Tibial nerve (tissue), 3 donors: Measurements from ENCODE around the gene ZSCAN22.
"Not testable (repeated sequence)": the region's sequence is repeated elsewhere in the genome, so short reads cannot be mapped to it uniquely, and the experiment has no call there.

Experiments used
- POLR2A ChIP-seq, 2 donors: fragments of 450-650 bp; IDR thresholded peaks; one replicate each; pipeline ENCODE4 v1.6.1; 2017; ENCODE audit warnings: antibody characterized with exemption in 2 of 2, mild to moderate bottlenecking in 2 of 2, moderate library complexity in 2 of 2
- TF ChIP-seq, protein P1 (sequence below), 5 experiments: fragments of 200-600 bp in 3 of 5; fragments of 450-650 bp in 2 of 5; sonication (generic) in 3 of 5; IDR thresholded peaks; one replicate each; pipeline ENCODE4 v1.5.1; 2016 to 2019; ENCODE audit warnings: antibody characterized with exemption in 5 of 5, mild to moderate bottlenecking in 3 of 5, moderate library complexity in 2 of 5

GRCh38 chr19:58376724-58377123 lies 49.9 kb downstream of the ZSCAN22 start:
- TF ChIP-seq, protein P1, sequence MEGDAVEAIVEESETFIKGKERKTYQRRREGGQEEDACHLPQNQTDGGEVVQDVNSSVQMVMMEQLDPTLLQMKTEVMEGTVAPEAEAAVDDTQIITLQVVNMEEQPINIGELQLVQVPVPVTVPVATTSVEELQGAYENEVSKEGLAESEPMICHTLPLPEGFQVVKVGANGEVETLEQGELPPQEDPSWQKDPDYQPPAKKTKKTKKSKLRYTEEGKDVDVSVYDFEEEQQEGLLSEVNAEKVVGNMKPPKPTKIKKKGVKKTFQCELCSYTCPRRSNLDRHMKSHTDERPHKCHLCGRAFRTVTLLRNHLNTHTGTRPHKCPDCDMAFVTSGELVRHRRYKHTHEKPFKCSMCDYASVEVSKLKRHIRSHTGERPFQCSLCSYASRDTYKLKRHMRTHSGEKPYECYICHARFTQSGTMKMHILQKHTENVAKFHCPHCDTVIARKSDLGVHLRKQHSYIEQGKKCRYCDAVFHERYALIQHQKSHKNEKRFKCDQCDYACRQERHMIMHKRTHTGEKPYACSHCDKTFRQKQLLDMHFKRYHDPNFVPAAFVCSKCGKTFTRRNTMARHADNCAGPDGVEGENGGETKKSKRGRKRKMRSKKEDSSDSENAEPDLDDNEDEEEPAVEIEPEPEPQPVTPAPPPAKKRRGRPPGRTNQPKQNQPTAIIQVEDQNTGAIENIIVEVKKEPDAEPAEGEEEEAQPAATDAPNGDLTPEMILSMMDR (IDR thresholded peaks at IDR 0.05), result not testable (repeated sequence)
- TF ChIP-seq POLR2A (IDR thresholded peaks at IDR 0.05), result not testable (repeated sequence)
